Parathyroid adenoma (tissue), 2 donors: ENCODE data around the gene MAMDC2.

Source experiments
- H2AFZ ChIP-seq: fragments of 300-600 bp; sonication (generic); one replicate; pipeline ENCODE4 v1.7.0; 2017; ENCODE audit warnings: antibody characterized with exemption, mild to moderate bottlenecking
- H3K27ac ChIP-seq: fragments of 300-600 bp; sonication (generic); one replicate; pipeline ENCODE4 v1.7.0; 2017
- H3K27me3 ChIP-seq: fragments of 300-600 bp; sonication (generic); one replicate; pipeline ENCODE4 v1.7.0; 2017; ENCODE audit warnings: low read length; ENCODE audit not compliant: control insufficient read depth, insufficient read depth
- H3K36me3 ChIP-seq: fragments of 300-600 bp; sonication (generic); one replicate; pipeline ENCODE4 v1.7.0; 2017; ENCODE audit warnings: low read length; ENCODE audit not compliant: control insufficient read depth, insufficient read depth
- H3K4me1 ChIP-seq: fragments of 300-600 bp; sonication (generic); one replicate; pipeline ENCODE4 v1.7.0; 2017; ENCODE audit warnings: control low read depth
- H3K4me2 ChIP-seq: fragments of 300-600 bp; sonication (generic); one replicate; pipeline ENCODE4 v1.7.0; 2017; ENCODE audit warnings: low read length
- H3K4me3 ChIP-seq: fragments of 300-600 bp; sonication (generic); one replicate; pipeline ENCODE4 v1.7.0; 2017; ENCODE audit warnings: low read depth, low read length
- H3K79me2 ChIP-seq: fragments of 300-600 bp; sonication (generic); one replicate; pipeline ENCODE4 v1.7.0; 2017; ENCODE audit warnings: control low read depth
- H3K9ac ChIP-seq: fragments of 300-600 bp; sonication (generic); one replicate; pipeline ENCODE4 v1.7.0; 2017; ENCODE audit warnings: mild to moderate bottlenecking
- H3K9me3 ChIP-seq: fragments of 300-600 bp; sonication (generic); one replicate; pipeline ENCODE4 v1.7.0; 2017; ENCODE audit warnings: low read length; ENCODE audit not compliant: control insufficient read depth
- CTCF ChIP-seq: fragments of 300-600 bp; sonication (generic); IDR thresholded peaks from one replicate; pipeline ENCODE4 v1.7.0; 2017; ENCODE audit warnings: antibody characterized with exemption, mild to moderate bottlenecking
- donor health status: primary hyperparathyroidism.

The MAMDC2 gene

GRCh38 chr9:70123695-70124094 is 80.0 kb downstream of the MAMDC2 start:
- TF ChIP-seq CTCF: no peak
- Histone ChIP-seq H3K9ac (no peak overlapping the region), H3K9me3 (no peaks in the 10 kb centered on the region), H3K4me2 (no peak overlapping the region), H2AFZ (no peak overlapping the region), H3K36me3 (no peaks in the 10 kb centered on the region), H3K4me1 (no peaks in the 10 kb centered on the region), H3K4me3 (no peak overlapping the region), H3K27ac (no peak overlapping the region), H3K79me2 (no peaks in the 10 kb centered on the region), H3K27me3 (no peaks in the 10 kb centered on the region)

- Histone ChIP-seq H3K79me2 (no peaks in the 10 kb centered on the region), H3K27me3 (no peaks in the 10 kb centered on the region), H2AFZ (no peak overlapping the region), H3K9me3 (no peaks in the 10 kb centered on the region), H3K4me1 (no peaks in the 10 kb centered on the region), H3K4me2 (no peak overlapping the region), H3K36me3 (no peaks in the 10 kb centered on the region), H3K4me3 (no peak overlapping the region), H3K9ac (no peak overlapping the region), H3K27ac (no peak overlapping the region)
- no peak for TF ChIP-seq CTCF
Observed at GRCh38 chr9:70125621-70126263, 82.1 kb downstream of the MAMDC2 start.

- no peak for TF ChIP-seq CTCF
- Histone ChIP-seq H3K36me3 (no peaks in the 10 kb centered on the region), H3K79me2 (no peaks in the 10 kb centered on the region), H3K9me3 (no peaks in the 10 kb centered on the region), H2AFZ (no peak overlapping the region), H3K4me3 (no peak overlapping the region), H3K27ac (no peak overlapping the region), H3K4me2 (no peak overlapping the region), H3K4me1 (no peaks in the 10 kb centered on the region), H3K27me3 (no peaks in the 10 kb centered on the region), H3K9ac (no peak overlapping the region)
Observed at GRCh38 chr9:70127036-70127435, 83.4 kb downstream of the MAMDC2 start.

GRCh38 chr9:70127540-70128416 is 84.1 kb downstream of the MAMDC2 start:
- Histone ChIP-seq H3K27me3 (no peaks in the 10 kb centered on the region), H3K4me2 (no peak overlapping the region), H3K79me2 (no peaks in the 10 kb centered on the region), H3K27ac (no peak overlapping the region), H2AFZ (no peak overlapping the region), H3K9me3 (no peaks in the 10 kb centered on the region), H3K36me3 (no peaks in the 10 kb centered on the region), H3K4me1 (no peaks in the 10 kb centered on the region), H3K4me3 (no peak overlapping the region), H3K9ac (no peak overlapping the region)
- no peak for TF ChIP-seq CTCF
